NT2/D1 (cell line): Measurements from ENCODE around the gene TMEM164.

Source experiments
- YY1 ChIP-seq: IDR thresholded peaks from 2 replicates; pipeline ENCODE4 v1.6.1; 2011; ENCODE audit not compliant: insufficient read length, insufficient read depth
- ZNF274 ChIP-seq: IDR thresholded peaks from 2 replicates; pipeline ENCODE4 v1.6.1; 2011; ENCODE audit warnings: mild to moderate bottlenecking, low read depth, low read length

DNA sequence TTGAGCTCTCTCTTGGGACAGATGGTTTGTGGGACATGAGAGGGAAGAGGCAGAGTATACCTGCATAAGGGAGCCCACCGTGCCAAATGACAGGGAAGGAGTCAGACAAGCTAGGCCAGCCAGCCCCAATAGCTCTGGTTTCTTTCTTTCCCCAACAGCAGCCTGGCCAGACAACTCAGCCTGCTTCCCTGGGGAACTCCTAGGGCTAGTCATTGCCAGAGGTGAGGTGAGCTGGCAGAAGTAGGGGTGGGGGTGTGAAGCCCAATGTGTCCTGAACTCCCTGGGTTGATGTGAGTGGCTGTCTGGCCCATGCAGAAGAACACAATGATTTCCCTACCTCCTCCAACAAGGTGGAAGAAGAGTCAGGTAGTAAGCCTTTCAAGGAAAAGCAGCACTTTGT lies 179.4 kb downstream of the TMEM164 start:
- TF ChIP-seq YY1 (no peak), ZNF274 (no peak)
